ENCODE data around the gene KCTD17.

Gene KCTD17

DNA sequence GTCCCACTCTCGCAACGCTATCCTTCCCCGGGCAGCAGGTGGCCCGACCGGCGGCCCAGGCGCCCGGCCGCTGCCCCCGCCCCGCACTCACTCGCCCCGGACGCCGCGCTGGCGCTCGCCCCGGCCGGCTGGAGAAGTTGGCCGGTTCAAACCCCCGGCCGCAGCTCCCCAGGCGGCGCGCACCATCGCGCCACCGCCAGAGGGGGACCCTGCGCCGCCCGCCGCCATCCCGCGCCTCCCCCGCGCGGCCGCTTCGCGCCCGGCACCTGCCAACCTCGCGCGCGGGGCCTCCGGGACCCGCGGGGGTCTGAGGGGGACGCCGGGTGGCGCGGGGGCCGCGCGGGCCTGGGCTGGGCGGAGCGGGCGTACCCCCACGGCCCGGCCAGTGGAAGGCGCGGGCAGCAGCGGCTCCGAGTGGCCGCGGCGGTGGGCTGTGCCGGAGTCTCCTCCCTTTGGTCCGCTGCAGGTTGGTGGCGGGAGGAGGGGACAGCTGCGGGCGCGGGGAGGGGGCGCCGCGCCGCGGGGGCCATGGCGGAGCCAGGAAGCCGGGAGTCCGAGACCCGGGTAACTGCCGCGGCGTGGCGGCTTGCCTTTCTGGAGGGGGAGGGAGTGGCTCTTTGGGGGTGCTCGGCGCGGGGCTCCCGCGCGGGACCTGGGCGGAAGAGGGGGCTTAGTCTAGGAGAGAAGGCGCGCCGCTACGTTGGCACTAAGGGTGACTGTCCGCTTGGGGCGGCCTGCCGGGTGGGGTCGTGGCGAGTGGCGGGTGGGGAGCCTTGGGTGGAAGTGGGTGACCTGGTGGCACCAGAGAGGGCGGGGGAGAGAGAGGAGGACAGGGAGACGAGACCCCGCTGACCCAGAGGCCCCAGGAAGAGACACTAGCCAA lies 32.0 kb upstream of the KCTD17 start, which contains the start of the genes MPST and TST:
Gene MPST (plus strand): TSS at position 434 of the 883 bp plus-strand sequence. CDS start 95 bp downstream, at position 529.
Gene TST (minus strand): TSS at position 139 of the 883 bp plus-strand sequence. CDS start 715 bp downstream, outside the sequence.
- H3K4me3 ChIP-seq (ENCODE audit: low read depth, low read length) = peak within 1 kb of the TSS; percentile 84
- DNase-seq (ENCODE audit: low read depth, low spot score) = peak; percentile 64
- TF ChIP-seq, protein P1, sequence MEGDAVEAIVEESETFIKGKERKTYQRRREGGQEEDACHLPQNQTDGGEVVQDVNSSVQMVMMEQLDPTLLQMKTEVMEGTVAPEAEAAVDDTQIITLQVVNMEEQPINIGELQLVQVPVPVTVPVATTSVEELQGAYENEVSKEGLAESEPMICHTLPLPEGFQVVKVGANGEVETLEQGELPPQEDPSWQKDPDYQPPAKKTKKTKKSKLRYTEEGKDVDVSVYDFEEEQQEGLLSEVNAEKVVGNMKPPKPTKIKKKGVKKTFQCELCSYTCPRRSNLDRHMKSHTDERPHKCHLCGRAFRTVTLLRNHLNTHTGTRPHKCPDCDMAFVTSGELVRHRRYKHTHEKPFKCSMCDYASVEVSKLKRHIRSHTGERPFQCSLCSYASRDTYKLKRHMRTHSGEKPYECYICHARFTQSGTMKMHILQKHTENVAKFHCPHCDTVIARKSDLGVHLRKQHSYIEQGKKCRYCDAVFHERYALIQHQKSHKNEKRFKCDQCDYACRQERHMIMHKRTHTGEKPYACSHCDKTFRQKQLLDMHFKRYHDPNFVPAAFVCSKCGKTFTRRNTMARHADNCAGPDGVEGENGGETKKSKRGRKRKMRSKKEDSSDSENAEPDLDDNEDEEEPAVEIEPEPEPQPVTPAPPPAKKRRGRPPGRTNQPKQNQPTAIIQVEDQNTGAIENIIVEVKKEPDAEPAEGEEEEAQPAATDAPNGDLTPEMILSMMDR (IDR thresholded peaks at IDR 0.05; ENCODE audit: low read depth, low read length) = no peak
- in situ Hi-C loops (cut with HindIII; ENCODE audit: low sequenced_read_pairs) = no loop called here

DNA sequence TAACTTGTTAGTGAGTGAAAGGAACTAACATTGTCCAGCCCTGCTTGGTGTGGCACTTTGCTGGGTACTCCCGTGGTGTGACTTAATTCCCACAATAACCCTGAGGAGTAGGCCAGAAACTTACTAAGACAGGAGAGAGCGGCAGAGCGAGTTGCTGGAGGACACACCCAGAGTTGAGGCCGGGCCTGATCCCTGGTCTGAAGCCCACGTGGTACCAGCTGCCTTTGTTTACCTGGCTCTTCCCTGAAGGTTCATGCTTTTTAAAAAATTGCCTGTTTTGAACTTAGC lies 31.4 kb upstream of the KCTD17 start:
- H3K4me3 ChIP-seq (ENCODE audit: low read depth, low read length) = peak overlapping the region; percentile 84
- TF ChIP-seq, protein P1 (IDR thresholded peaks at IDR 0.05; ENCODE audit: low read depth, low read length) = no peak
- DNase-seq (ENCODE audit: low read depth, low spot score) = peak; percentile 50
- in situ Hi-C loops (cut with HindIII; ENCODE audit: low sequenced_read_pairs) = no loop called here

DNA sequence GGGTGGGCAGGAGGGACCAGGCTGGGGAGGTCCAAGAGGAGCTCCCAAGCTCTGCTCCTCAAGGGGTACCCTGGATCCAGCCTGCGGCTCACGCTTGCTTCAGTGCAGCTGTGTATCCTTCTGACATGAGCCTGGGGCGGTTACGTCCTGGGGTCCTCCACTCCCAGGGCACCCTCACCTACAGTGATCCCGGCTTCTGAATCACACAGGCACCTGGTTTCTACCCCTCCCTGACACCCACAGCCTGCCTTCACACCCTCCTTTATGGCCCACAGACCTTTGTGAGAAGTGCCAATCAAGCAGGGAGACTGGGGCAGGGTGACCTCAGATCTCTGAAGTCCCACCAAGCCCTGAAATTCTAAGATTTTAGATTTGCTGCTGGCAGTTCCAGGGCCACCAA lies 30.5 kb upstream of the KCTD17 start:
- no peak for DNase-seq (ENCODE audit: low read depth, low spot score)
- in situ Hi-C loops (cut with HindIII; ENCODE audit: low sequenced_read_pairs) = no loop called here
- TF ChIP-seq, protein P1 (IDR thresholded peaks at IDR 0.05; ENCODE audit: low read depth, low read length) = no peak
- H3K4me3 ChIP-seq (ENCODE audit: low read depth, low read length) = no peak overlapping the region

DNA sequence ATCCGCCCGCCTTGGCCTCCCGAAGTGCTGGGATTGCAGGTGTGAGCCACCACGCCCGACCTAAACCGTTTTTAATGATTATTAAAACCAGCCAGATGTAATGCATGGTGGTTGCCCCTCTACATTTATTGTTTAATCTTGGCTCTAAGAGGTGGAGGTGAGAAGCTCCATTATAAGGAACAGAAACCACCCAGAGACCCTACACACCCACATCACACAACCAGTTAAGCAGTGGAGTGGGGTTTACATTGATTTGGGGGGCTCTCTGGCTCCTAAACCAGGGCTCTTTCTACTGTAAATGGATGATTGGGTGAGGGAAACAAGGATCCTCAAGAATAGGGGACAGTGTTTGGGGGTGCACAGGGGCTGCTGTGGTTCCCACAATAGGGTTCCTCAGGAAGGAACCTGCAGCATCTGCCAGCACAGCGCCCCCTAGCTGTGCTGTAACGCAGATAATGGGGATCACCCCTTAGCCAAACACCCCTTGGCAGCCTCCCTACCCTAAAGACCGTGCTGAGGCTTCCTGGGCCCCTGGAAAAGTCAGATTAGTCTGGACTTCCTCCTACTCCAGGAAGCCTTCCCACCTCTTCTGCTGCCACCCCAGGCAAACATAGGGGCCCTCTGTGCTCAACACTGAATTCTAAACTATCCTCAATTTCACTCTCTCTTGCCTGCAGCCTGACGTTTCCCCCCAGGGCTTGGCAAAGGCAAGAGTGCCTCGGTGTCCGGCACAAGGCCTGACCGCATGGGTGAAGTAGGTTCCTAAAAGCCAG lies 29.6 kb upstream of the KCTD17 start:
- in situ Hi-C loops (cut with HindIII; ENCODE audit: low sequenced_read_pairs) = no loop called here
- H3K4me3 ChIP-seq (ENCODE audit: low read depth, low read length) = no peak overlapping the region
- DNase-seq (ENCODE audit: low read depth, low spot score) = peak; percentile 18
- TF ChIP-seq, protein P1 (IDR thresholded peaks at IDR 0.05; ENCODE audit: low read depth, low read length) = peak; percentile 83

DNA sequence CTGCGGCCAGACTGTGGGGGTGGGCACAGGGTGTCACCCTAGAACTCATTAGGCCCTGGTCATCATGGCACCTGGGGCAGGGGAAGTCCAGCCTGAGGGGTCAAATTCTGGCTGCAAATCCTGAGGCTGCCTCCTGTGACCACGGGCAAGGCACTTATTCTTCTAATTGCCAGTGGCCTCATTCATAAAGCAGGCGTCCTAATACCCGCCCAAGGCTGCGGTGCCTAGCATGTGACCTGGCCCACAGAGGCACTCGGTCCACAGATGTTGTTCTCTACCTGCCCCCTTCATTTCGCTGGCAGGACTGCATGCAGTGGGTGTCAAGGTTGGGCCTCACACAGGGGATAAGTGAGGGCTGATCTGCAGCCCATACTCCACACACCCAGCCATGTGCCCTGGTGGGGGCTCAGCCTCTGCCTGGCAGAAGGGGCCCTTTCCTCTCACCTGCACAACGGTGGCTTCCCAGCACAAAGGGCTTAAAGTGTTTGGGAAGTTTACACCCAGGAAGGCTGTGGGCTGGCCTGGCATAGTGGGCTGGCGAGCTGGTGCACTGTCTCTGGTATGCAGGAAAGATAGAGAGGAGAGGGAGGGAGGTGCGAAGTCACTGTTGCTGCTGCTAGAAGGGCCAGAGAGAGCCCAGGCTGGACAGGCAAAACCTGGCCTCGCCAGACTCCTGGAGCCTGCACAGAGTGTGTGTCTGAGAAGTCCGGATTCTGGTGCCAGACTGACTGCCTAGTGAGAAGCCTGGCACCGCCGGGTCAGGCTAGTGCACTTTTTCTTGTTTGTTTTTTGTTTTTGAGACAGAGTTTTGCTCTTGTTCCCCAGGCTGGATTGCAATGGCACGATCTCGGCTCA lies 28.8 kb upstream of the KCTD17 start:
- no peak for DNase-seq (ENCODE audit: low read depth, low spot score)
- TF ChIP-seq, protein P1 (IDR thresholded peaks at IDR 0.05; ENCODE audit: low read depth, low read length) = no peak
- in situ Hi-C loops (cut with HindIII; ENCODE audit: low sequenced_read_pairs) = no loop called here
- no peak overlapping the region for H3K4me3 ChIP-seq (ENCODE audit: low read depth, low read length)

Data from astrocyte of the spinal cord (primary cell).